Transverse colon (tissue), 3 donors: ENCODE data around the gene PODXL.

Experiments used
- POLR2A ChIP-seq: fragments of 450-650 bp; IDR thresholded peaks from one replicate; pipeline ENCODE4 v1.6.1; 2016; ENCODE audit warnings: antibody characterized with exemption, mild to moderate bottlenecking, moderate library complexity
- TF ChIP-seq, protein P1 (sequence below), 5 experiments: fragments of 200-600 bp in 3 of 5; fragments of 450-650 bp in 2 of 5; sonication (generic) in 3 of 5; IDR thresholded peaks; 1 replicate in 2 of 5; 2 replicates in 3 of 5; pipeline ENCODE4 v1.5.1; 2016 to 2017; ENCODE audit warnings: antibody characterized with exemption in 5 of 5, inconsistent platforms in 3 of 5, mild to moderate bottlenecking in 2 of 5, moderate library complexity in 1 of 5

DNA sequence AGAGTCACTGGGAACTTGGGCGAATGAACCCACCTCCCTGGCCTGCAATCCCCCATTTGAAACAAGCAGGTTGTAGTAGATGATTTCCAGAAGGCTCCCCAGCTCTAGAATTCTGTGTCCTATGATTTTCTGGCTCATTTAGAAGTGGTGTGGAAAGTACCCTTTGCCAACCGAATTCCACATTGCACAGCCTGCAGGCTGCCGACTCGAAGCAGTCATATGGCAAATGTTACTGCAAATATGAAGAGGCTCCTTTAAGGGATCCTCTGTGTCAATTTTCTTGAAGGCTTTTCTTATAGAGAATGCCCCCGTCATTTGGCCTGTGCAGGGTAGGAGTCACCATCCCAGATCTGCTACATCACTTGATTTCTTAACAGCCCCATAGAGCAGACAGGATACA, 5.6 kb downstream of the PODXL start:
- TF ChIP-seq, protein P1, sequence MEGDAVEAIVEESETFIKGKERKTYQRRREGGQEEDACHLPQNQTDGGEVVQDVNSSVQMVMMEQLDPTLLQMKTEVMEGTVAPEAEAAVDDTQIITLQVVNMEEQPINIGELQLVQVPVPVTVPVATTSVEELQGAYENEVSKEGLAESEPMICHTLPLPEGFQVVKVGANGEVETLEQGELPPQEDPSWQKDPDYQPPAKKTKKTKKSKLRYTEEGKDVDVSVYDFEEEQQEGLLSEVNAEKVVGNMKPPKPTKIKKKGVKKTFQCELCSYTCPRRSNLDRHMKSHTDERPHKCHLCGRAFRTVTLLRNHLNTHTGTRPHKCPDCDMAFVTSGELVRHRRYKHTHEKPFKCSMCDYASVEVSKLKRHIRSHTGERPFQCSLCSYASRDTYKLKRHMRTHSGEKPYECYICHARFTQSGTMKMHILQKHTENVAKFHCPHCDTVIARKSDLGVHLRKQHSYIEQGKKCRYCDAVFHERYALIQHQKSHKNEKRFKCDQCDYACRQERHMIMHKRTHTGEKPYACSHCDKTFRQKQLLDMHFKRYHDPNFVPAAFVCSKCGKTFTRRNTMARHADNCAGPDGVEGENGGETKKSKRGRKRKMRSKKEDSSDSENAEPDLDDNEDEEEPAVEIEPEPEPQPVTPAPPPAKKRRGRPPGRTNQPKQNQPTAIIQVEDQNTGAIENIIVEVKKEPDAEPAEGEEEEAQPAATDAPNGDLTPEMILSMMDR (IDR thresholded peaks at IDR 0.05): no peak
- no peak for TF ChIP-seq POLR2A
